Lower lobe of right lung (tissue), 2 donors: Measurements from ENCODE around the gene MALL. TPM values are rescaled to one million over a fixed set of nuclear protein-coding genes. Genes with fewer than 3 reads are reported as not detected.
A peak's percentile ranks its signal among the peaks of the same experiment; 100 is the strongest.
"Not testable (repeated sequence)": the region's sequence is repeated elsewhere in the genome, so short reads cannot be mapped to it uniquely, and the experiment has no call there.

Experiments used
- ATAC-seq, 2 donors: fragments of 200-7000 bp; cut with Tn5 transposase; one replicate each; pipeline ENCODE4 v1.9.1; 2020 to 2022; ENCODE audit warnings: mild to moderate bottlenecking in 2 of 2, moderate library complexity in 2 of 2
- DNase-seq: peaks from one replicate; pipeline ENCODE4 v3.0.0-alpha.2; 2020
- H3K27ac ChIP-seq: fragments of 200-600 bp; one replicate; pipeline ENCODE4 v1.8.0; 2022
- H3K27me3 ChIP-seq: fragments of 200-600 bp; one replicate; pipeline ENCODE4 v1.8.0; 2022; ENCODE audit warnings: low read depth
- H3K36me3 ChIP-seq: fragments of 200-600 bp; one replicate; pipeline ENCODE4 v1.8.0; 2022; ENCODE audit warnings: mild to moderate bottlenecking
- H3K4me1 ChIP-seq: fragments of 200-600 bp; one replicate; pipeline ENCODE4 v1.8.0; 2022
- H3K4me3 ChIP-seq: fragments of 200-600 bp; one replicate; pipeline ENCODE4 v1.8.0; 2022; ENCODE audit warnings: mild to moderate bottlenecking
- H3K9me3 ChIP-seq: fragments of 200-600 bp; one replicate; pipeline ENCODE4 v1.8.0; 2022
- intact Hi-C: fragments of 100-400 bp; cut with DNase I; formaldehyde crosslinking; loops from one replicate; pipeline ENCODE4 v1.11.0; 2022
- total RNA-seq: library from RNA; stranded (reverse); fragmentation: NEBNext Ultra II Directional; extraction: Animal tissue kit (Norgen Biotek cat#: 25700); gene quantifications from one replicate; pipeline ENCODE4 v1.2.1, GENCODE V29; 2021
- donor health status: DM: no; HTN: yes; CAD: no; lungs with severe emphysema.

MALL gene
- total RNA-seq, 1 donor from 2014 or later, result 82.7 TPM

- ATAC-seq, H3K27ac ChIP-seq, H3K4me1 ChIP-seq, H3K4me3 ChIP-seq, H3K9me3 ChIP-seq, H3K27me3 ChIP-seq, H3K36me3 ChIP-seq, DNase-seq, intact Hi-C loops: not testable (repeated sequence)
Measured at GRCh38 chr2:110069869-110070268, 45.8 kb downstream of the MALL start.

- ATAC-seq, result not testable (repeated sequence)
Measured at GRCh38 chr2:110068153-110068552, 47.5 kb downstream of the MALL start.

DNA sequence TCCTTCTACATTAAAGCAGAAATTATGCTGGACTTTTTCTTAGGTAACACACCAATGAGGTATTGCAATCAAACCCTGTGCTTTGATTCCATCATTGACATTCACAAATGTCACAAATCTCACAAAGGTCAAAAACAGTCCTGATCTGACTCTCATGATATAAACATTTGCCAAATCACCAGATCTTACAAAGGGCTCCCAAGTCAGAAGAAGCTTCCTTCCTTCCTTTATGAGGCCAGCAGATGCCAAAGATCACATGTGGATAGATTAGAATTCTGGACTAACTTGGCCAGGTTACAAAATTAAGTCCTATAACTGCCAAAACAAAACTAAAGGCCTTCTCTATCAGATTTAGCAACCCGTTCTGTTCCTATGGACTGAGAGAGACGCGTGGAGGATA lies 53.3 kb downstream of the MALL start:
- H3K27me3 ChIP-seq, intact Hi-C loops, H3K4me3 ChIP-seq, H3K9me3 ChIP-seq, H3K36me3 ChIP-seq, ATAC-seq, H3K4me1 ChIP-seq, DNase-seq, H3K27ac ChIP-seq: not testable (repeated sequence)

More at GRCh38 chr2:110068153-110068552, 47.5 kb downstream of the MALL start:
- H3K9me3 ChIP-seq, H3K4me1 ChIP-seq, H3K36me3 ChIP-seq, H3K27me3 ChIP-seq, intact Hi-C loops, H3K4me3 ChIP-seq, DNase-seq, H3K27ac ChIP-seq: not testable (repeated sequence)

DNA sequence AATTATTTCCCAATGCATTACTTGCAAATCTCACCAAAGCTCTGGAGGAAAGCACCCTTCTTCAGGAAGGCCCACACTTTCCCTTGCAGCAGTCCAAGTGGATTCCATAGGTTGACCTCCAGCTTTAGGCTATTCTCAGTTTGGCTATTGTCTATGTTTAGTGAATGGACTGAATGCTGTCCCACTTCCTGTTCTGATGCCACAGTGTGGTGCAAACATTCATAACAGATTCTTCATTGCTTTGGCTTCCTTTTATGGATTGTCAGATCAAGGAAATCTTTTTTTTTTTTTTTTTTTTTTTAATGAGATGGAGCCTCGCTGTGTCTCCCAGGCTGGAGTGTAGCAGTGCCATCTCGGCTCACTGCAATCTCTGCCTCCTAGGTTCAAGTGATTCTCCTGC lies 55.1 kb downstream of the MALL start:
- intact Hi-C loops, H3K36me3 ChIP-seq, DNase-seq, H3K9me3 ChIP-seq, H3K4me1 ChIP-seq, ATAC-seq, H3K4me3 ChIP-seq, H3K27me3 ChIP-seq, H3K27ac ChIP-seq: not testable (repeated sequence)

DNA sequence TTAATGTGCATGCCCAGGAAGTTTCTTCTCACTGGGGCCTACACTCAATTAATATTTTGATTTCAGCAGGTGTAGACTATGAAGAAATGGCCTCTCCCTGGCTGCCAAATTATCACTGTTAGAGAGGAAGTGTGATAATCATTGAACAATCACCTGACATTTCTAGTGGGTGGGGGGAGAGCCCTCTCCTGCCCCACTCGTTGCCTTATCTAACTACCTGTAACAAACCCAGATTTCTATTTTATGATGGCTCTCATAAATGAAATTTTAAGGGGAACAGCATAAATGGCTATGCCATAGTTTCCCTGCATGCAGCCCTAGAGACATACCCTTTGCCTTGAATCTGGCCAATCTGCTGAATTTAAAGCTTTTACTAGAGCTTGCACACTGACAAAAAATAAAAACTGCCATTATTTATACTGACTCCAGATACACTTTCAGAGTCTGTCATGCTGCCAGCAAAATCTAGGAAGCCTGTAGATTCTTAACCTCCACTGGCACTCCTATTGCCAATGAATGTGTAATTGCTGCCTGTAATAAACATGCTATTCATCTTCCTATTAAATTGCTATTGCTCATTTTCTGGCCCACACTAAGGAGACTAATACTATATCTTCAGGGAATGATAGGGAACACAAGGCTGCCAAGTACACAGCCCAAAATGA lies 55.8 kb downstream of the MALL start:
- H3K9me3 ChIP-seq, ATAC-seq, H3K4me1 ChIP-seq, intact Hi-C loops, H3K27ac ChIP-seq, H3K36me3 ChIP-seq, H3K4me3 ChIP-seq, DNase-seq, H3K27me3 ChIP-seq: not testable (repeated sequence)

DNA sequence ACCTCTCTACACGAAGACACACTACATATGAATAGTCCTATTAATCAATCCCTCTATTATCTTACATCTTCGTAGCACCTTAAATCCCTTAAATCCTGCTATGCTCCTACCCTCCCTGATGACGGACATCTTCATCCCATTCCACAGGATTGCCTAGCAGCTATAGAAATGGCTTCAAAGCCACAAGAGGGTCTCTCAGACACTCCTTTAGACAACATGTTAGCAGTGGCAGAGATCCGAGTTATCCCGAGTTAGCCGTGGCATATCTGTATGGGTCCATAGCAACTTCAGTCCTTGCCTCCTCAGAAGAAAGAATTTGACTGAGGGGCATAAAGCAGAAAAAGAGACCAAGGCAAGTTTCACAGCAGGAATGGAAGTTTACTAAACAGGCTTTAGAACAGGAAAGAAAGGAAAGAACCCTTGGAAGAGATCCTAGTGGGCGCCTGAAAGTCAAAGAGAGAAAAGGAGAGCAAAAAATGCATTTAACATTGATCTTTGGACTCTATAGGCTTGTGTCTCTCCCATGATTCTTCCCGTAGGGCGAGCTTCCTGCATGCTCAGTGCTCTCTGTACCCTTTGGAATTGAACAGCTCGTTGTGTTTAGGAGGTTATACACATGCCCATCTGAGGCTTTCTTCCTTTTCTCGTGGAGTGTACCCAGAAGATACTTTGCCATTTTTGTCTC lies 56.5 kb downstream of the MALL start:
- ATAC-seq, intact Hi-C loops, H3K4me1 ChIP-seq, DNase-seq, H3K9me3 ChIP-seq, H3K27me3 ChIP-seq, H3K36me3 ChIP-seq, H3K27ac ChIP-seq, H3K4me3 ChIP-seq: not testable (repeated sequence)

GRCh38 chr2:110058034-110058433 lies 57.6 kb downstream of the MALL start:
- H3K9me3 ChIP-seq, intact Hi-C loops, ATAC-seq, H3K4me3 ChIP-seq, DNase-seq, H3K36me3 ChIP-seq, H3K27ac ChIP-seq, H3K27me3 ChIP-seq, H3K4me1 ChIP-seq: not testable (repeated sequence)

GRCh38 chr2:110055819-110056408 lies 59.7 kb downstream of the MALL start:
- peak; percentile 29 to 73 for ATAC-seq

DNA sequence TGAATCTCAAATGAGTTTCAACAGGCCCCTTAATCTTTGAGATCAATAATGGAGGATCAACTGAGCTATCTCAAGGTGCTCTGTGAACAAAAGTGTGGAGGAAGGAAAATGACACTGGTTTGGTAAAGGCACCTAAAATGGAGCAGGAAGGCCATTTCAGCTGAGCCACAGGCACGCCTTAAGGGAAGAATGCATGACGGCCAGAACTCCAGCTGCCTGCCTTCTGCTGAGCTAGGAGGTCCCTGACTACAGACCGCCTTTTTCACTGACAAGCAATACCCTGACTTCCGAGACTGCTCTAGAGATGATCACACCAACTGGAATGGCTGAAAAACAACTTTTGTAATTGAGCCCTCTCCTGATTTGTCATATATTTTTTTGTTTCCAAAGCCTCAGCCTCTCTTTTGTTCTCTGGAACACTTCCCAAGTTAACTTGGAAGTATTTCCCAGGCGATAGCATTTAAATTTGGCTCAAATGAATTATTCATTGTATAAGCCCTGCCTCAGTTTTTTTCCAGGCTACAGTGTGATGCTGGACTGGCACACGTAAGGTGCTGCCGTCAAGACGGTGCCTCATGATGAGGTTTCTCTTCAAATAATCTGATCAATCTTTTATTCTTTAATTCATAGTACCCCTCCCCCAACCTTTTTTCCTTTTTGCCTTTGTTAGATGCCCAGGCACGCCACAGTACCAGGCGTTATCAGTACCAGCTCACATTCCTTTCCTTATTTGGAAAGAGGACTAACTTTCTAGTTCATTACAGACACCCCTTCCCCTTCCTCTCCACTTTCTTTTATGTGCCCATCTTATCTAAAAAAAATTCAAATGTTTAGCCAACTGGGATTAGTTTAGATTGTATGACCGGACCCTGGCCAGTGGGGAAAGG lies 60.9 kb downstream of the MALL start:
- intact Hi-C loops, H3K27me3 ChIP-seq, H3K9me3 ChIP-seq, H3K27ac ChIP-seq, H3K36me3 ChIP-seq, H3K4me3 ChIP-seq, H3K4me1 ChIP-seq: not testable (repeated sequence)
- ATAC-seq (peak; percentile 78 to 81), DNase-seq (peak; percentile 37)

More at GRCh38 chr2:110055819-110056408, 59.7 kb downstream of the MALL start:
- H3K27me3 ChIP-seq, intact Hi-C loops, H3K27ac ChIP-seq, H3K36me3 ChIP-seq, DNase-seq, H3K4me3 ChIP-seq, H3K9me3 ChIP-seq, H3K4me1 ChIP-seq: not testable (repeated sequence)

GRCh38 chr2:110053688-110054087 lies 61.9 kb downstream of the MALL start:
- H3K4me1 ChIP-seq, H3K4me3 ChIP-seq, ATAC-seq, intact Hi-C loops, H3K27ac ChIP-seq, H3K9me3 ChIP-seq, DNase-seq, H3K27me3 ChIP-seq, H3K36me3 ChIP-seq: not testable (repeated sequence)

DNA sequence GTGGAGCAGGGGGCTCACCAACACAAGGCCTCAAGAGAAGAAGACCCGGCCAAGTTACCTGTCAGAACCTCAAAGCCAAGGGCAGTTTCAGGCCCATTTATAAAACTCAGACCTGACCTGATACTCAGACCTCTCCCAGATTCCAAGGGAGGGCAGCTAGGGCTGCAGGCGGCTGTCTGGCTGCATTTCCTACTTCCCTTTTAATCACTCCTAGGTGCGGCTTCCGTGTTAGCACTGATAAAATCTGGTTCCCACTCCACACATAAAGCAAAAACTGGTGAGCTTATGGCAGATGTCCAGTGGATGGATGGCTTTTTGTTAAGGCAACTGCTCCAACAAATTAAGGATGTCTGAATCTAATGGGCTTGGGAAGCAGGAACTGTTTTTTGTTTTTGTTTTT lies 63.5 kb downstream of the MALL start:
- H3K36me3 ChIP-seq, ATAC-seq, intact Hi-C loops, H3K4me1 ChIP-seq, H3K9me3 ChIP-seq, H3K27ac ChIP-seq, H3K4me3 ChIP-seq, H3K27me3 ChIP-seq, DNase-seq: not testable (repeated sequence)

- ATAC-seq, intact Hi-C loops, H3K27ac ChIP-seq, H3K36me3 ChIP-seq, H3K4me1 ChIP-seq, H3K4me3 ChIP-seq, H3K27me3 ChIP-seq, DNase-seq, H3K9me3 ChIP-seq: not testable (repeated sequence)
Measured at GRCh38 chr2:110050222-110050621, 65.4 kb downstream of the MALL start.

DNA sequence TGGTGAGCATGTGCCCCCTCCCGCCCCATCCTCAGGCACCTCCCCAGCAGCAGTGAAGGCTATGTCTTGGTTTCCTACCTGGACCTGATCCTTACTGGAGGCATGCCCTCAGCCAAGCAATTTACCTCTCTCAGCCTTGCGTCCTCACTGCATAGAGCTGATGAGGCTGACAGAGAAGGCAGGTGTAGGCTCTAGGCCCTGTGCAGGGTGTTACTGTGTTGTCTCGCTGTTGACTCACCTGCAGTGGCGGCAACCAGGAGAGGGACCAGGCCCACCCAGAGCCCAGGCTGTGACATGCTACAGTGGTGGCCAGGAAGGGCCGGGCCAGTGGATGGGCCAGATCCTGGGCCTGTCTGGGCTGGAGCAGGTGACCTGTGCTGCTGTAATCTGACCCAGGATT lies 65.9 kb downstream of the MALL start:
- H3K27ac ChIP-seq, H3K4me3 ChIP-seq, H3K9me3 ChIP-seq, DNase-seq, H3K4me1 ChIP-seq, H3K27me3 ChIP-seq, H3K36me3 ChIP-seq, intact Hi-C loops, ATAC-seq: not testable (repeated sequence)
